NK-92 (cell line): ENCODE results near the gene PRKN.
"Not testable (repeated sequence)": the region's sequence is repeated elsewhere in the genome, so short reads cannot be mapped to it uniquely, and the experiment has no call there.

Experiments
- DNase-seq: peaks from one replicate; lab custom pipeline; 2025; ENCODE audit not compliant: unreplicated experiment; lab: John Stamatoyannopoulos, UW

PRKN gene

DNA sequence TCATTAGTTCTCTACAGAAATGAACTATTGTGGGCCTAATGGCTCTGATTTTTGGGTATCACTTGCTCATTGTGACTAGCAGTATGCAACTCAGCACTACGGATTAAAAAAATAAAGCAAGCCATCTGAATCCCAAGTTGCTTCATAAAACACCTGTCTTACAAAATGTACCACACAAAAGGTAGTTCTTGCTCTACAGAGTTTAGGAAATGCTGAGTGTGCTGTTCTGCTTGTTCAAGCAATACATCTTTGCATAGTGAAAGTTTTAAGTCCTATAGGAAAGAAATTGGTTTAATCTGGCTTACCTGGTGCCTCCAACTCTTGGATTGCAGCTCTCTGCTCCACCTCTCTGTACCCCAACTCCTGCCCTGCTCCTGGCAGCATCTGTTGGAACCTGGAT, 1187.0 kb downstream of the PRKN start:
- DNase-seq, result no peak

DNA sequence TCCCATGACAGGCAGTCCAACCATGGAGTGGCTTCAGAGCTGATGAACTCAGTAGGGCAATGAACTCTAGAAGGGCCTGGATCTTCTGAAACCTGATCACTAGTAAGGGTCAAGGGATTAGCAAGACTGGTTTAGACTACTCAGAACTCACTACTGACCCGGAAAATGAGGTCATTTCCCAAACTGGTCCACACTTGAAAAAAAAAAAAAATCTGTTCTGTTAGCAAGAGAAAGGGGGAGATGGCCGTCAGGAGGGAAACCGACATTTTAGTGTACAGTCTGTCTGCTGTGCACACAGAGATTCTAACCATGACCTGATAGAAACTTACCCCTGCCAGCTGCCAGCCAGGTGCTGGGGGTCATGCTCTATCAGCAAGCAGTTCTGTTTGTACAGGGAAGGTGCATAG, 1191.3 kb downstream of the PRKN start:
- DNase-seq, result no peak

DNA sequence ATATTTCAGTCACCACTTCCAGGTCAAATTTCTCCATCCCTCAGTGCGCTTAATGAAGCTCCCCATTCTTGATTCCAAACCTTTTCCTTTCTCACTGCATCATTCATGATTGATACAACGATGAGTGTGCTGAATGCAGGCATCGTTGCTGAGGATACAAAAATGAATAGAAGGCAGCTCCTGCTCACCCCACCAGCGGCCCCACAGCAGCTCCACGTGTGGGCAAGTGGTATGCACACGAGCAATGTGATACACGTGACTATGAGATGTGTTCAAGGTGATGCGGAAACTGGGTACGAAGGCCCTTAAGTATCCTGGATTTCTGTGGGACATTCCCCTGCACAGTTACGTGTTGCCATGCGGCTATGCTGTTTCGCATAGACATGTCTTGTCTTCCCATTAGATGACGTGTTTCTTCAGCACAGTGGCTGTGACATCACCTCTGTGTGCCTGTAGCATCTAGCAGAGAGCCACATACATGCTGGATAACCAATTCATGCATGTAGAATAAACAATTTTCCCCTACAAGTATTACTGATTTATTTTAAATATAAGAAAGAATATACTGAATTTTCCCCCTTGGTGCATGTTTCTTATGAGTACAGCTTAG, 1193.2 kb downstream of the PRKN start:
- no peak for DNase-seq

DNA sequence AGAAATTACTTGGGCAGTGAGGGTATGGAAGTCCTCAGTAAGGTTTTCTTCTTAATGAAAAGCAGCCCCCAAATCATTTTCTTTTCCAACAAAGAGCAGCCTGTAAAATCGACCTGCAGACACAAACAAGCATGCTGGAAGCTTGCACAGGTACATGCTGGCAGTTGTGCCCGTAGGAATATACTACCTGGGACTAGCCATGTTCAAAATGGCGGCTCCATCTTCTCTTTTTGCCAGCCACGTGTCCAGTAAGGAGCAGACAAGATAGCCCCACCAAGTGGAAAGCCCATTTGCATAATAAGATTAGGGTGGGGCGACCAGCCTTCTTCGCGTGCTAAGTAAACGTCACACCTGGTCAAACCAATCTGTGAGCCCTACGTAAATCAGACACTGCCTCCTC, 1194.3 kb downstream of the PRKN start:
- DNase-seq, result no peak

DNA sequence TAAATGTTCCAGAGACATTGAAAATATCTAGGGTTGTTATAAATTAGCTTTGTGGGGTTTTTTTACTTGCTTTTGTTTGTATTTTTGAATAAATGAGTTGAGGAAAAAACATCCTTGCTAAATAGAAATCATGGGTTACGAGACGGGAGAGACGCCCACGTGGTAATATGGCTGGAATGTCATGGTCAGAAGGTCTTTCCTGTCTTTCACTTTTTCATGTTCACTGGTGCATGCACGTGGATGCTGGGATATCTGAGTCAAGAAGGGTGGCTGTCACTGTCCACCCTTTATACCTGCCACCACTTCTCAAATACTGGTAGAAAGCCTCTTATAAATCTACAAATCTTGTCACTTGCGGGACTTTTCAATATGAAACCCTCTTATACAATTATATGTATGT, 1195.0 kb downstream of the PRKN start:
- DNase-seq, result no peak

DNA sequence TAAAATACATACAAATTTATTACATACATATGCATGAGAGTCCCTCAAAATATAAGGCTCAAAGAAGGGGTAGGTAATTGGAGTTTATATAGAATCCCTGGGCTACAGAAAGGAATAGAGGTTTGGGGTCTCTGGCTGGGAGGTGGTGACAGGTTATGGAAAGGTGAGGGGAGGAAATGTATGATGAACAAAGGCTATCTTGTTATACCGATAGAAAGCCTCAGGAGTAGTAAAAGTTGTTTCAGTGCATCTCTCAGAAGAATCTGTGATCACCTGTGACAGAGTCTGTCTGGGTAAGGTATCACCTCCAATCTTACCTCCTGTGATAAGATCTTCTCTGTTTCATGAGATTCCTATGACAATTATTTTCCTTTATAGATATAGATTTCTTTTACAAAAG, 1200.8 kb downstream of the PRKN start:
- no peak for DNase-seq

DNA sequence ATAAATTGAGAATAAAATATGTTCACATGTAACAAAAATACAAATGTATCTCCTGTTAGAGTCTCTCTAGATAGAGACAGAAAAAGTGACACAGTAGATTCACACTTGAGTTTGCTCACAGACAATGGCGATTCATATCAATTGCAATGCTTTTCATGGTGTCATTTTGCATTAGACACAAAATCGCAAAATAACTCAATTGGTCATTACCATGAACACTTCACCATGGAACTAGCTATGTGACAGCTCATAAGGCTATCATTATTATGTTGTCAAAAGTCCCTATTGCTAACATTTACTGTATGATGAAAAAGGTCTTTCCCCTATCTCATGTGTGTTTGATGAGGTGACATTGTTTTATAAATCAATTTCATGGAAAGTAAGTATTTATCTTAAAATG, 1204.2 kb downstream of the PRKN start:
- DNase-seq, result no peak

DNA sequence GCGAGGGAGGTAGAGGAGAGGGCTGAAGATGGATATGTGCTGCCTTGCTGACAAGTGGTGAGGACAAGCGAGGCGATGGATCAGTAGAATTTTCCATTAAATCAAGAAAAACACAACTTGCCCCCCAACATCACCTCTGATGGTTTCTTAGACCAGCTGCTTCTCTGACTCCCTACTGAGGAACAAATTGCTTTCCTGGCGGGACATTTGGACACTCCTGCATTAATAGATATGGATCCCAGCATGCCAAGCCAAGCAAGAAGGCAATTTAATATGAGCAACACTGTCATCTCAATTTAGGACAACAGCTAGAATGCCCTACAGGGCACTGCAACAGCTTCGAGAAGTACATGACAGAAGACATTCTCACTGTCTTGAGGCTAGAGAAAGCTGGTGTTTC, 1205.3 kb downstream of the PRKN start:
- no peak for DNase-seq

DNA sequence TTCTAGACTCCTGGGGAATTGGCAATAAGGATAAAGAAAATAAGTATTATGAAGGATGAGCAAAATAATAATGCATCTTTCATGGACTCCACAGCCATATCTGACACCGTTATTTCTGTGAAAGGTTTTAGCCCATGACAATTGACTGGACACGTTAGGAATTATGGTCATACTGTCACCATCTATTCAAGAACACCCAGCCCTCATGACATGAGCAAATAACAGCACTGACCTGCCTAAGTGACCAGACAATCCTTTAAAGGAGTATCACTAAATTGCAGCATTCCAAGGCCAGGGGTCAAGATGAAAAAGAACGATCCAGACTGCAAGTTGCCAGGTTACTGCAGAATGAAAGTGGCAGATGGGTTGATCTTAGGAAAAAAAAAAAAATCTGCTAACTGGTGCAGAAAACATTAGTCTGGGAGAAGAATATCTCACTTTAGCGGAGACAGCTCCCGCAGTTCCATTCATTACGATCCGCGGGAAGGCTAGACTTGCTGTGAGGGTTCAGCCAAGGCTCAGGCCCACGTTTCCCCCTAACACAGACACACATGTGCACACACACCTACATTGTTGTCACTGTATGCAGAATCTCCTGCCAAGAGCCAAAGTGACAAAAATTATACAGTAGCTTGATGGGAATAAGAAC, 1216.0 kb downstream of the PRKN start:
- DNase-seq, result no peak

DNA sequence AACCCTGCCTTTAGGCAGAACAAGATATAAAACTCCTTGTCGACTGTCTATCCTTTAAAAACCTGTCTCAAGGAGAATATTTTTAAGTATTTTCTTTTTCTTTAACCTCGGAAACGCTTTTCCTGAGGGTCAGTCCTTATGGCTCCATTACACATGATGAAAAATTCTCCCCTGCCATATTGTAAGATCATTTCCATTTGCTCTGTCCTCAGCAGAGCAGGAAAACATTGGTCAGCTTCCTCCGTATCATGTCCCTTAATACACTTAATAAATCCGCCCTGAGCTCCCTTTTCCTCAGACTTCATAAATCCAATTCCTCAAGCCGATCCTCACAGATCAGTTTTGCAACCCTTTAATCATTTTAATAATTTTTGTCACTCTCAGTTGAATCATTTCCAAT, 1219.2 kb downstream of the PRKN start:
- DNase-seq, result no peak

DNA sequence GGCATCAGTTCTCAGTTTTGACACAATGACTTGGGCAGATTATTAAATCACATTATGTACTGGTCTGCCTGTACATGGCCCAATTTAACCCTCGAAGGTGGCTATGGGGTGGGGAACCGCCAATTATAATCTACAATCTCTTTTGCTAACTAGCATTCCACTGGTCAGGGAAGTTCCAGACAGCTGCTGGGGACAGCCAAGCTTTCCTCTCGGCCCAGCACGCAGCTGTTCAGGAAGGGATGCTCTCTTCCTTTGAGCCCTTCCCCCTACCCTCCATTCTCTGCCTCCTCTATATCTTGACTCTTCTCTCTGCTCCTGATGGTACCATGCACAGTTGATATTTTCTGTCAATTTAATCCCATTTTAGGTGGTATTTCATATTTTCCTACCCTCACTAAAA, 1220.2 kb downstream of the PRKN start:
- no peak for DNase-seq

DNA sequence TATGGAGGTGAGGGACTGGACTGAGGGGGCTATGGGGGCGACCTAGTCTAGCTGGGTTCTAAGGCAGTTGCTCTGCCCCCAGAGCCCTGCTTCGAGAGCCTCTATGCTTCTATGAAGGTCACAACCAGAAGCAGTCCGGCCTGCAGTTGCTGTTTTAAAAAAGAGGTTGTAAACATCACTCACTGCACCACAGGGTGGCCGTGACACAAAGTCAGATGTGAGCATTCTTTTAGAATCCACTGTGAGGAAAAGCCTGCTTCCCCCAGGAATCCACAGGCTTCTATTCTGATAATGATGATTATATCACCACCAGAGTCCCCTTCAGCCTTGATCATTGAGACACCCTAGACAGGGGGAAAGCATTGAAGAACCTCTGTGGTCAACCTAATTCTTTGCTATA, 1224.0 kb downstream of the PRKN start:
- DNase-seq, result no peak

DNA sequence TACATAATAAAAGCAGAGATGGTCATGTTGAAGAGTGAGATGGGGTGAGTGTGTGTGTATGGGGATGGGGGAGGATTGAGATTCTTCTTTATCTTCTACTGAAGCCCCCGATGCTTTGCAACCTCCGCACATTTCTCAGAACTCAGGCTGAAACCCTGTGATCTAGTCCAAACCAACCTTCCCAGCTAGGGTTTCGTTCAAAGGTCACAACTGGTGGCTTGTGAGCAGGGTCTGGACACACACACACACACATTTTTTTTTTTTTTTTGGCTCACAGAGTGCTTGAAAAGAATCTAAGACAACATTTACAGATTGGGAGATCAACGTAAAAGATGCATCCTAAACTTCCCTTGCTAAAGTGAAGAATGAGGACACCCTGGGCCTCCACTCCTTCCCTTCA, 1228.7 kb downstream of the PRKN start:
- no peak for DNase-seq

DNA sequence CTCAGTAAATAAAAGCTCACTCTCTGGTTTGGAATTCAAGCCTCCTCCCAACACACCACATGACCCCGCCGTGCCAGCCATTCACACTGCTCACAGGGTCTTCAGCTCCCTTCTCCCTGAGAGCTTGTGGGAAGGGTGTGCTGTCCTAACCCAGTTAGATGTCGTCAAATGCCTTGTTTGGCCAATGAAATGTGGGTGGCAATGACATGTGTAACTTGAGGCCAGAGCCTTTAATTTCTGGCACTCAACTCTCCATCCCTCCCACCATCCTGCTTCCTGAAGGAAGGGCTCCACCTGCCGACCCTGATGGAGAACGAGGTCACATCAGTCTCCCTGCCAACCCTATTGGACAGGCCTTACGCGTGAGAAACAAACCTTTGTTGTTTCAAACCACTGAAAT, 1229.2 kb downstream of the PRKN start:
- no peak for DNase-seq

DNA sequence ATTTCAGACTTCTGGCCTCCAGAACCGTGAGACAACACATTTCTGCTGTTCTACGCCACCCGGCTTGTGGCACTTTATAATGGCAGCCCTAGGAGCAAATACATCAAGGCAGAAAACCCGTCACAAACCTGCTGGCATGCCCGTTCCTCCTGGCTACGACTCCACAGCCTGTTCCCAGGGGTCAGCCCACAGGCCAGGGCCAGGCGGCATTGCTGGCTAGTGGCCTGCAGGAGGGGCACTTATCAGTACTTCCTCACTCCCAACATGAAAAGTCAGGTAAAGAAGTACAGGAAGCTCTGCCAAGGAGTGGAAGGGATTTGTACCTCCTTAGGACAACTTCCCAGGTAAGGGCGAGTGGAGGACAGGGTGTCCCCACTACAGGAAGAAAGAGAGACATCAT, 1230.6 kb downstream of the PRKN start:
- DNase-seq, result no peak

DNA sequence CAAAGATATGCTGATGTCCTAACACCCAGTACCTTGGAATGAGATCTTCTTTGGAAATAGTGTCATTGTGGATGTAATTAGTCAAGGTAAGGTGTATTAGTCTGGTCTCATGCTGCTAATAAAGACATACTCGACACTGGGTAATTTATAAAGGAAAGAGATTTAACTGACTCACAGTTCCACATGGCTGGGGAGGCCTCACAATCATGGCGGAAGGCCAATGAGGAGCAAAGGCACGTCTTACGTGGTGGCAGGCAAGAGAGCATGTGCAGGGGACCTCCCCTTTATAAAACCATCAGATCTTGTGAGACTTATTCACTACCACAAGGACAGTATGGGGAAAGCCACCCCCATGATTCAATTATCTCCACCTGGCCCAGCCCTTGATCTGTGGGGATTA, 1231.3 kb downstream of the PRKN start:
- not testable (repeated sequence) for DNase-seq

DNA sequence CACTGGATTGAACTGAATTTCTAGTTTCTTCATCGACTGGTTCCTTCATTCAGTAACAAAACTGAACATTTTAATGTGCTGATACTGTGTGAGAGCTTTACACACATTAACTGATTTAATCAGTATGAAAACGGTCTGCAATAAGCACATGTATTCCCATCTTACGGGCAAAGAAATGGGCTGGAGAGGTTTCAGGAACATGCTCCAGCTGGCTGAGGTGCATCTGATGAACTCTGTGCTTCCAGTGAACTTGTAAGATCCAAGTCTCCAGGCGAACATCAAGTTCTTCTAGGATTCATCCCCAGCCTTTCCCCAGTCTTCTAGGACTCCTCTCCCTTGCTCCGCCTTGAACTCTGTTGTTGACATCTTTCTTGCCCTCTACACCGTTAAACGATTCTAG, 1233.0 kb downstream of the PRKN start:
- no peak for DNase-seq

DNA sequence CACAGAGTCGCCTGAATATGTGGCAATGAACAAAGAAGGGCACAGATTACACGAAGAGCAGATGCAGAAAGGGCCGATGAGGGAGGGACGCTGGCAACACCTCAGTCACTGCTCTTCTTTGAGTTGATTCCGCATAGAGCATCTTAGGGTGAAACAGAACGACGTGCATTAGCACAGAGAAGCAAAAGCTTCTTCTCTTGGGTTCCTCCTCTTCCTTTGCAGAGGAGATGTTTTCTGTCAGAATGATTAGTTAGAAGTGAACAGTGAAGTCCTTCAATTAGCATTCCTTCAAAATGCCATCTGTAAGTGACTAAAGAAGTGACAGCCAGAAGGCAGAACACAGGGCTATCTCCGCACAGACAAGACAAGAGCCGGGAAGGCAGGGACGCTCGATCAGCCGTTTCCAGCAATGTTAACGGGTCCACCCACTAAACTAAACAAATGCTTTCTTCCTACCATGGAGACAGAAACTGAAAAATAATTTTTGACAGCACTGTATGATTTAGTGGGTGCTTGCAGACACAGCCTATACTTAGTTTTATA, 1233.9 kb downstream of the PRKN start:
- no peak for DNase-seq

DNA sequence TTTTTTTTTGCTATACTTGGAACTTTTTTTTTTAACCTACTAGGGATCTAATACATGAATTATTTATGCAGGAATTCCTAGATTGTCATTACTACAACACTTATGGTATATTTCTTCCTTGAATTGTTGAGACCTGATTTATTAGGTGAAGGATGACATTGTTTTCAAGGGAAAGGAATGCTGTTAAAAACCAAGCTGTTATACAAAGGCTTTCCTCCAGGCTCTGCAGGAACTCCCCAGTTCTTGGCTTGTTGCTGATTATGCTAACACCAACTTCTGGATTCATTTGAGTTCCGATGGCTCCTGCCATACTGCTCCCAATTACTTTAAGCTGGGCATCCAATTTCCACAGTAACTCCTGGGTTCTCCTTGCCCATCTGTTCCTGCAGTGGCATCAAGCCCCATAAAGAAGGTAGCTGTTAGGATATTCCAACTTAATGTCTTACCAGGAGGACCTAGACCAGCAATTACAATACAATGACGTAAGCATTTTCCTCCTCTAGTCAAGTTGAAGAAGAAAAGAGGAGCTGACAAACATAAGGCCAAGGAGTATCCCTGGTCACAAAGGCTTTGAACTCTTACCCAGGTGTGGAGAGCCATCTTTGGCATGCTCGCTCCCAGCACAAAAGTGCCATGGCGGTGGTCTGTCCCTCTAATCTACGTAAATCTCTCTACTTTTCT, 1237.8 kb downstream of the PRKN start:
- no peak for DNase-seq

DNA sequence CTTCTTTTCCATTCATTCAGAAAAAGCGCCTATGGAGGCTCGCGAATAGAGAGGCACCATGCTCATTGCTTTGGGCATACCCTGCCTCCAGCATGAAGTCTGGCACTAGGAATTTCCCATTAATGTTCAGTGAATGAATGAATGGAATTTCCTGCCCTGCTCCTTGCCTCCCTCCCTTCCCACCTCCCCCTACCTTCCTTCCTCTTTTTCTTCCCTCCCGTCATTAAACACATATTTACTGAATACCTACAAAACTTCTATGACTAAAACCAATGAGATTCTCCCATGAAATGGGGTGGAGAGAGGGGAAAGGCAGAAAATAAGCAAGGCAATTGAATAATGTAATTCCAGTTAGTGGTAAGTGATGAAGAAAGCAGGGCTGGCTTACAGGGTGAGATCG, 1239.9 kb downstream of the PRKN start:
- DNase-seq, result no peak

DNA sequence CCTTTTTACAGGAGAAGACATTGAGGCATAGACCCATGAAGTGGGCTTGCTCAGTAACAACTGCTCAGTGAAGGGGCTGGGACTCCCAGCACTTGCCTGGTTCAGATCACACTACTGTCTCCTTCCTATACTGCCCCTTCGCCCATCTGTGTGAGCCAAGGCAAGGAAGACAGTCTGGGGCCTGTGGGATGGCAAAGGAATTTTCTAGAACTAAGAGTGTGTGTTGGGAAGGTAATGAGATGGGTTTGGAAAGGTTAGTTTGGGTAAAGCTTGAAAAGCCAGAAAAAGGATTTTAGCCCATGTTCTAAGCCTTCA, 1240.4 kb downstream of the PRKN start:
- no peak for DNase-seq

DNA sequence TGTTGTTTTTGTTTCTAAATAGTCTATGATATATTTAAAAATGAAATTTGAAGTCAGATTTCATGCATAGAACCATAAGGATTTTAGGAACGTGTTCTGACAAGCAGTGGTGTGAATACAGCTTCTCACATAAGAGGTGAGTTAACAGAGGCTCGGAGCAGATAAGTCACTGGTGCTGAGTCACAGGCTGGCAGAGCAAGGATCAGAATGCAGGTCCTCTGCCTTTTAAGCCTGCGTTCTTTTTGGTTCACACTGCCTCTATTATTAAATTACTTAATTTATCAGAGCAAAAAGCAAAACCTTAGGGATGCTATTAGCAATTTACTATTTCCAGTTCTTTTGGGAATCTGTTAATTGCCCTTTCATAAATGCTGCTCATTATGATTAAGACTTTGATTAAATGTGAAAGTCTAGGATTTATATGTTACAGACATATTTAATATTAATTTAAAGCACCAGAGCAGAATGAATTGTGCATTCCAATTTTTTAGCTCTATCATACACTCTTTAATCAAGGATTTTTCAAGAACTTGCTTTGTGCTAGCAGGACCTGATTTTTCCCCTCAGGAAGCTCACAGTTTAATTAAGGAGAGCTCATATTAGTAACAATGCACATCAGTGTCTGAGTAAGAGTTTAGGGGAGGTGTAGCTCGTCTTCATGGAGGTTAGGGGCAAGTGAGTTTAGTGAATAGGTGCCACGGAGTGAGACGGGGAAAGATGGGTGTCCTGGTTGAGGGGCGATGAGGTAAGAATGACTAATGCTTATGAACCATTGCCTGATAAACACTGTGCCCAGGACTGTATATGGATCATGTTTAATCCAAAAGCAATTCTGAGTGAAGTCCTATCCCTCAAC, 1241.0 kb downstream of the PRKN start:
- DNase-seq, result no peak
